ENCODE results near the gene KCNMB2.
"Not testable (repeated sequence)": the region's sequence is repeated elsewhere in the genome, so short reads cannot be mapped to it uniquely, and the experiment has no call there.

KCNMB2 gene

DNA sequence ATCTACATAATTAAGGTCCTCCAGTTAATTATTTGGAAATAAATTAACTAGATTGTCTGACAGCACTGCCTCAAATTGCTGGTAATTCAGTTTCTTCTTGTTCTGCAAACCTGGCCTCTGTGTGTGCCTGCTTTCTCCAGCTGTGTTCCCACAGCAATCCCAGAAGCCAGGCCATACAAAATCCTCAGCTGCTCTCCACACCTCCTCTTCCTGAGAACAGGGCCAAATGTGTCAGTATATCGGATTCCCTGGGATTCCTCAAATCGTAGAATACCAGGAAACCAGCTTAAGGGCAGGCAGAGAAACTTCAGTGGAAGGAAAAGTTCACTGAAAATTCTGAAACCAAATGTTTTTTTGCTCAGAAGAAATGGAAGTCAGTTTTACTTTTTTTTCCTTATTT is 273.9 kb downstream of the KCNMB2 start:
- no peak for DNase-seq (ENCODE audit: low spot score)

GRCh38 chr3:178822722-178823121 is 286.5 kb downstream of the KCNMB2 start:
- no peak for DNase-seq (ENCODE audit: low spot score)

DNA sequence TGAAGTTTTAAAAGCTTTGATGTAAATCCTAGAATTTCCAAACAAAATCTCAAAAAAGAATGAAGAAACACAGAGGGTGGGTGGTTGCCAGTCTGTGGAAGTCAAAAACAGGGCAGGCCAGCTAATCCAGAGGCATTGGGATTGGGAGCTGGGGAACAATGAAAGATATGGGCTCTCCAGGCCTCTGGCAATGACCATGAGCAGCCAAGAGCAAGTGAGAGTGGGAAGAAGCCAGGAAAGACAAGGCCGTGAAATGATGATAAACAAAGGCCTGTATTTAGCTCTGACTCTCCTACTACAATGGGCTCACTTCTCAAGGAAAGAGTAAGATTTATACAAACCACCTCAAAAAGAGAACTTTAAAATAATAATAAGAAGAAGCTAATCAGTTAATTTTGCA is 286.9 kb downstream of the KCNMB2 start:
- DNase-seq (ENCODE audit: low spot score), result no peak

DNA sequence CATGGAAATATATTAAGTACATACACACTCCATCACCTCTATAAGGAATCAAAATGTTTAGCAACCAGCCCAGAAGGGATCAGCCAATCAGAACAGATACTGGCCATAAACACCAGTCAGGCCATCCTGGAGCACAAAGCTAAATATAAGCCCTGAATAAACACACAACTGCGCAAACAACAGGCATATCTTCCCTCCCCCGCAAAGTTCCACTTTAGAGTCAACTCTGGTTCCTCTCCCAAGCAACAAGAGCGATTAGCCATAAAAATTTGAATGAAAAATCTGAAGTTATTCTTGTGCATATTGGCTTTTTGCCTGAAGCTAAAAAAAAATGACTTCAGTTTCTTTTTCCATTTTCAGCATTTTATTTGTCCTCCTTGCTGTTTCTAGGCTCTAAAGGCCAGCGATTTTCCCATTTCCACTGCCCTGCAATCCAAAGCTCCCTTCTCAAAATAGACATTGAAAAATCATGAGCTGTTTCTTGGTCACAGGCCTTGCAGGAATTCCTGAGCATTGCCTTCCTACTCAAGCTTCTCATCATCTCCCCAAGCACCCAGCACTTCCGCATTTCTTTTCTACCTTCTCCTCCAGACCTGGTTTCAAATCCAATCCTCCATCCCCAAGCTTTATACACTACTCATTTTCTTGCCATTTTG is 287.5 kb downstream of the KCNMB2 start:
- no peak for DNase-seq (ENCODE audit: low spot score)

DNA sequence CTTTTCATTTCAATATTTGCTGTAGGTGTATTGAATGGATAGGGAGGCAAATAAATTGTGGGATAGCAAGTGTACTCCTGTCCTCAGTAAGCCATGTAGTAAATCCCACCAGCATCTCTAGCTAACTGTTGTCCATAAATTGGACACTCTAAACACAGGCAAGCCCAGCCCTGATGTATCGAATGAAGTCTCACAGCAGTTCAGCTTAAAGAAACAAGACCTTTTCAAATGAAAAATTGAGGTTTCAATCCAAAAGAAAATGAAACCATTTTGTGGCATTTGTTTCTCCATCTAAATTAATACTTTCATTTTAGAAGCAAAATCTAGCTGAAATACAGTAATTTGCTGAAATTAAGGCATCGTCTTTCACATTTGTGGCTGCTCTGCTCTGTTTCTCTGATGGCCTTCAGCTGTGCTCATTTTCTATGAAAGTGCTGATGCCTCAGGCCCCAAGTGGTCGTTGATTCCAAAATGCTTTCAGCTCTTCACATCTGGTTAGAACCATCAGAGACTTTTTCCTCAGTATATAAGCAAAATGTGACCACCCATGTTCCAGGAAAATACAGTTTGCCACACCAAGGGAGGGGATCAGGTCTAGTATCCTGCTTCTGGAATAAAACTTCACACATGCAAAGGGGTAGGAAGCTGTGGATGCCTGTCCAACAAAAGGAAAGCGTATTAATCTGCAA is 290.3 kb downstream of the KCNMB2 start:
- no peak for DNase-seq (ENCODE audit: low spot score)

- no peak for DNase-seq (ENCODE audit: low spot score)
Observed at GRCh38 chr3:178827285-178827856, 291.1 kb downstream of the KCNMB2 start.

DNA sequence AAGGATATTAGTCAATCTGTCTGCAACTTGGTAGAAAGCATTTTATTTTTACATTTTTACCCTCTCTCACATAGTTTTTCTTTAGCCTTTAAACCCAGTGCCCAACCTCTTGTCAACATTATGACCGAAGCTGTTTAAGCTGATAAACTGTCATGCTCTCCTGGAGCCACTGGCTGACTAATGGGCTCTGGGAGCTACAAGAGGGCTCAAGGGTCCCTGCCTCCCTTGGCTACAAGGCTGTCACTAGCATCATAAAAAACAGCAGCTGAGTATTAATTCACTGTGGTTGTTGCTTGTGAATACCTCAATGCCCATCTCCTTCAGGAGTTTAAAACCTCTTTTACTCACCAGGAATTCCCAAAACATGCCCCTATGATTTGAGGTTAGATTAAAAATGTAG is 297.5 kb downstream of the KCNMB2 start:
- no peak for DNase-seq (ENCODE audit: low spot score)

- no peak for DNase-seq (ENCODE audit: low spot score)
Observed at GRCh38 chr3:178835033-178835432, 298.8 kb downstream of the KCNMB2 start.

DNA sequence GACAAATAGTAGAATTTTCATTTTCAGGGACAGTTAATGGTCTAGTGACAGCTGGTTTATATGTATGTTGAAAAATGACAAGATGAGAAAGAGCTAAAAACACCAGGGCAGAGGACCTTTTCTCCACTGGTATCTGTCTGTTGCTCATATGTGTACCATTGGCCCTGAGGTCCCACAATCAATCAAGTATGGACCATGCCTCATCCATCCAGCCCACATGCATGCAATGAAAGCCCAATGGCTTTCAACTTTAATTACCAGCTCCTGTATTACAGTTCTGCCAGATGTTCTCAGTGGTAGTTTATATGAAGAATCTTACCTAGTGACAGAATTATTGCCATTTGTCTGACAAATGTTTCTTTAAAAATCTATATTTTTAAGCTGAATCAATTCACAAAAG is 301.3 kb downstream of the KCNMB2 start:
- no peak for DNase-seq (ENCODE audit: low spot score)

DNA sequence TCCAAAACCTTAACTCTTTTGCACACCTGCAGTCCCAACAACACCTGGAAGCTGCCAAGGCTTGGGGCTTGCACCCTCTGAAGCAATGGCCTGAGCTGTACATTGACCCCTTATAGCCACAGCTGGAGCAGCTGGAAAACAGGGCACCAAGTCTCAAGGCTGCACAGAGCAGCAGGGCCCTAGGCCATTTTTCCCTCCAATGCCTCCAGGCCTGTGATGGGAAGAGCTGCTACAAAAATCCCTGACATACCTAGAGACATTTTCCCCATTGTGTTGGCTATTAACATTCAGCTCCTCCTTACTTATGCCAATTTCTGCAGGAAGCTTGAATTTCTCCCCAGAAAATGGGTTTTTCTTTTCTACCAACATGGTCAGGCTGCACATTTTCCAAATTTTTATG is 304.4 kb downstream of the KCNMB2 start:
- DNase-seq (ENCODE audit: low spot score), result no peak

DNA sequence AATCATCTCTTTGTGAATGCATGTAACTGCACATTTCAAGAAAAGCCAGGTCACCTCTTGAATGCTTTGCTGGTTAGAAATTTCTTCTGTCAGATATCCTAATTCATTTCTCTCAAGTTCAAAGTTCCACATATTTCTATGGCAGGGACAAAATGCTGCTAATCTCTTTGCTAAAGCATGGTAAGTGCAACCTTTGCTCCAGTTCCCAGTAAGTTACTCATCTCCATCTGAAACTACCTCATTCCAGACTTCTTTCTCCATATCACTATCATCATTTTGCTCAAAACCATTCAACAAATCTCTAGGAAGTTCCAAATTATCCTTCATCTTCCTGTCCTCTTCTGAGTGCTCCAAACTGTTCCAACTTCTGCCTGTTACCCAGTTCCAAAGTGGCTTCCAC is 304.8 kb downstream of the KCNMB2 start:
- DNase-seq (ENCODE audit: low spot score), result no peak

- no peak for DNase-seq (ENCODE audit: low spot score)
Observed at GRCh38 chr3:178844916-178845315, 308.7 kb downstream of the KCNMB2 start.

- DNase-seq (ENCODE audit: low spot score), result no peak
Observed at GRCh38 chr3:178845420-178846118, 309.3 kb downstream of the KCNMB2 start.

GRCh38 chr3:178847190-178847589 is 311.0 kb downstream of the KCNMB2 start:
- DNase-seq (ENCODE audit: low spot score), result no peak

DNA sequence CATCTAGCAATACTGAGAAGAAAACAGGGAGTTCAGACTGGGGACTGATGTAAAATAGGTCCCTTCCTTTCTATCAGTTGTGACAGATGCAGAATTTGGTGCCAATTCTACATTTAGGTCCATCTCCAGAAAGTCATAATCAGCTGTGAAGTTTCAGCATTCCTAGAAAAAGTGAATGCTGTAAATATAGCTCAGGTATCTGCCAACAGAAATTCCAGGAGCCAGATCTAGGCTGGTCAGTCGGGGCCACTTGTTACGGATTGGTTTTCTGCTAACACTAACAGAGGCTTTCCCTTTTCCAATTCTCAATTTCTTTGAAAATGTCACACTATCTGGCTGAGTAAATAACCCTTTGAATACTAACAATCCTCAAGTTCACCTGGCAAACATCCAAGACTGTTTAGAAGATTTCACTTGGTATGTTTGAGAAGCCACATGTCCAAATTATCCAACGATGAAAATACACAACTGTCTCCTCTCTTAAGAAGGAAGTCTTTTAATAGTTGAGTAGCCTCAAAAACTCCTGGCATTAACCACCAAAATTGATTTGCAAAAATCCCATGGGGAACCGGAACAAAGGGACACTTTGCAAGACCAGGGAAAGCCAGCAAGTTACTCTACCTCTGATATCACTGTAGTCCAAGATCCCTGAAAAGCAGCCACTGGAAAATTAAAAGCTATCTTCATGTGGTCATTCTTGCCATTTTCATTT is 313.1 kb downstream of the KCNMB2 start:
- DNase-seq (ENCODE audit: low spot score), result no peak

DNA sequence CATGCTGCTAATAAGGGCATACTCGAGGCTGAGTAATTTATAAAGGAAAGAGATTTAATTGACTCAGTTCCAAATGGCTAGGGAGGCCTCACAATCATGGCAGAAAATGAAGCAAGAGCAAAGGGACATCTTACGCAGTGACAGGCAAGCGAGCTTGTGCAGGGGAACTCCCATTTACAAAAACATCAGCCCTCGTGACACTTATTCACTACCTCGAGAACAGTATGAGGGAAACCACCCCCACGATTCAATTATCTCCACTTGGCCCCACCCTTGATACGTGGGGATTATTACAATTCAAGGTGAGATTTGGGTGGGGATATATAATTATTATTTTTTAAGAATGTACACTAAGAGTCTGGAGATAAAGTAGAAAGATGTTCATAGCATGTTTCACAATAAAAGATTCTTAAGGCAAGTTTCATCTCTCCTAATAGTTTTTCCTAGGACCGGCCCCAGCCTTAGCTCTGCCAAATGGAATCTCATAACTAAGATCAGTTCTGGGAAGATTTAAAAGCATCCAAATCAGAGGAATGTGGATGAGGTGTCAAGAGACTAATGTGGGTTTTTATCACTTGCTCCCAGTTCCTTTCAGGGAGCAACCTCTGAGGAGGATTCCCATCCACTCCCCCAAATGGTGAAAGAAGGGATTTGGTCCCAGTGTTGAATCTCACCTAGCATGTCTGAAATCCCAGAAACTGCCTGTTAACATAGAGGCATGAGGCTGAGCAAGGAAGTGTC is 314.4 kb downstream of the KCNMB2 start:
- DNase-seq (ENCODE audit: low spot score), result no peak

DNA sequence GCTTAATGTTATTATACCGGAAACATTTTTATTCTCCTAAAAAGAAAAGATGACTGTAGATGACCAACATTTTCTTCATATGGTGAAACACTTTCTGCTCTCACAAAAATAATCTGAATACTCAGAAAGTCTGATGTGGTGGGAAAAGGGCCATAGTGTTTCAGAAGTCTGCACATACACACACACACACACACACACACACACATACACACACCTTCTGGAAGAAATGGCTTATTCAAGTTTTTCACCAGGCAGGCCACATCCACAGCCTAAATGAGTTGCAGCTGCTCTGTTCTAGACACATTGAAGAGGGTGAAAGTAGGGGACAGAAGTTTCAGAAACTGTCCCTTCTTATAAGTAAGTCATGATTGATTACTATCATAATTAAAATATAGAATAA is 315.3 kb downstream of the KCNMB2 start:
- no peak for DNase-seq (ENCODE audit: low spot score)

- no peak for DNase-seq (ENCODE audit: low spot score)
Observed at GRCh38 chr3:178856804-178857203, 320.6 kb downstream of the KCNMB2 start.

DNA sequence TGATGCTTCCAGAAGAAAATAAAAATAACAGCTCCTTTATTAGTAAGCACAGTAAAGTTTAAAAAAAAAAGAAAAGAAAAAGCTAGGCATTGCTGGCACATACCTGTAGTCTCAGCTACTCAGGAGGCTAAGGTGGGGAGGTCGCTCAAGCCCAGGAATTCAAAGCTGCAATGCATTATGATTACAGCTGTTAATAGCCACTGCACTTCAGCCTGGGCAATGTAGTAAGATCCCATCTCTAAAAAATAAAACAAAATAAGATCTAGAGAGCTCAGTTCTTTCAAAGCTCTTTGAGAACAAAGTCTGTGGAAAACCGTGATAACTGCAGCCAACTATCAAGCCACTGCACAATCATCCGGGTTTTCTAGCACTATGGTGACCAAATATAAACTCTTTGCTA is 323.1 kb downstream of the KCNMB2 start:
- DNase-seq (ENCODE audit: low spot score), result no peak

DNA sequence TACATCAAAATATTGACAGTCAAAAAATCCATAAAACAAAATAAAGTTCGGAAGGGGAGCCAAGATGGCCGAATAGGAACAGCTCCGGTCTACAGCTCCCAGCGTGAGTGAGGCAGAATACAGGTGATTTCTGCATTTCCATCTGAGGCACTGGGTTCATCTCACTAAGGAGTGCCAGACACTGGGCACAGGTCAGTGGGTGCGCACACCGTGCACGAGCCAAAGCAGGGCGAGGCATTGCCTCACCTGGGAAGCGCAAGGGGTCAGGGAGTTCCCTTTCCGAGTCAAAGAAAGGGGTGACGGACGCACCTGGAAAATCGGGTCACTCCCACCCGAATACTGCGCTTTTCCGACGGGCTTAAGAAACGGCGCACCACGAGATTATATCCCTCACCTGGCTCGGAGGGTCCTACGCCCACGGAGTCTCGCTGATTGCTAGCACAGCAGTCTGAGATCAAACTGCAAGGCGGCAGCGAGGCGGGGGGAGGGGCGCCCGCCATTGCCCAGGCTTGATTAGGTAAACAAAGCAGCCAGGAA is 323.7 kb downstream of the KCNMB2 start:
- DNase-seq (ENCODE audit: low spot score), result not testable (repeated sequence)

GRCh38 chr3:178868681-178869080 is 332.4 kb downstream of the KCNMB2 start:
- no peak for DNase-seq (ENCODE audit: low spot score)

Measured in HuH-7 (cell line).